ENCODE results near the gene GPR137C.

The GPR137C gene

DNA sequence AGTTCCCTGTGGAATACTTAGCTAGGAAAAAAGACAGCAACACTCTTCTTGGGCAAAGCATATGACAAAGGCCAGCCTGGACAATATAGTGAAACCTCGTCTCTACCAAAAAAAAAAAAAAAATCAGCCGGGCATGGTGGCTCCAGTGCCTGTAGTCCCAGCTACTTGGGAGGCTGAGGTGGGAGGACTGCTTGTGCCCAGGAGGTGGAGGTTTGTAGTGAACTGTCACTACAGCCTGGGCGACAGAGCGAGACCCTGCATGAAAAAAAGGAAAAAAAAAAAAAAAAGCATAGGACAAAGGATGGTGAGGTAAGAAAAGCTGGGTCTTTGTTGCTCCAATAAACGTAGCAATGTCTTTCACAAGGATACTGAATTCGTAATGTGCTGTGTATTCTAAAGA, 1.4 kb upstream of the GPR137C start:
- peak overlapping the region; percentile 93 for H3K27ac ChIP-seq
- H3K27me3 ChIP-seq = peaks cover 0 to 2% of the 10 kb centered on the region in 2 donors
- DNase-seq = no peak
- no peaks in the 10 kb centered on the region for H3K9me3 ChIP-seq
- H3K4me1 ChIP-seq = peaks cover 0 to 46% (median 27%) of the 10 kb centered on the region in 4 donors
- intact Hi-C loops (cut with DNase I; ENCODE audit: low total_unique reads) = loop anchor here (5.0 kb wide), 1 partner anchor 141 kb away; no protein-coding TSS in a partner anchor
- TF ChIP-seq, protein P1, sequence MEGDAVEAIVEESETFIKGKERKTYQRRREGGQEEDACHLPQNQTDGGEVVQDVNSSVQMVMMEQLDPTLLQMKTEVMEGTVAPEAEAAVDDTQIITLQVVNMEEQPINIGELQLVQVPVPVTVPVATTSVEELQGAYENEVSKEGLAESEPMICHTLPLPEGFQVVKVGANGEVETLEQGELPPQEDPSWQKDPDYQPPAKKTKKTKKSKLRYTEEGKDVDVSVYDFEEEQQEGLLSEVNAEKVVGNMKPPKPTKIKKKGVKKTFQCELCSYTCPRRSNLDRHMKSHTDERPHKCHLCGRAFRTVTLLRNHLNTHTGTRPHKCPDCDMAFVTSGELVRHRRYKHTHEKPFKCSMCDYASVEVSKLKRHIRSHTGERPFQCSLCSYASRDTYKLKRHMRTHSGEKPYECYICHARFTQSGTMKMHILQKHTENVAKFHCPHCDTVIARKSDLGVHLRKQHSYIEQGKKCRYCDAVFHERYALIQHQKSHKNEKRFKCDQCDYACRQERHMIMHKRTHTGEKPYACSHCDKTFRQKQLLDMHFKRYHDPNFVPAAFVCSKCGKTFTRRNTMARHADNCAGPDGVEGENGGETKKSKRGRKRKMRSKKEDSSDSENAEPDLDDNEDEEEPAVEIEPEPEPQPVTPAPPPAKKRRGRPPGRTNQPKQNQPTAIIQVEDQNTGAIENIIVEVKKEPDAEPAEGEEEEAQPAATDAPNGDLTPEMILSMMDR (IDR thresholded peaks at IDR 0.05) = no peak
- no peaks in the 10 kb centered on the region for H3K36me3 ChIP-seq
- peak overlapping the region; percentile 85 to 96 for H3K4me3 ChIP-seq

DNA sequence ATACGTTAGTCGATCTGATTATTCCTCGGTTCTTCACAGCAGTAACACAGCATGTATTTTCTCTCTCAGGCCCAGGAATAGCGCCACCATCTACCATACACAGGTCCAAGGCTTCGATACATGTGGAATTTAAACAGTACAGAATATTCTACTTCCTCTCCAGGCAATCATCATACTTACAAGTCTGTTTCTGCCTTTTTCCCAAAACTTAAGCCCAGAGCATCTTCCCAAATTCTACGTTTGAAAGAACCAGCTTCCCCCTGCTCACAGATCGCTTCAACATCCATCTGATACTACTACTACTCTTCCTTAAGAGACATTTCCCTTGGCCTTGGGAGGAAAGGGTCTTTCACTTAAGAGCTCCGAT, 957 bp upstream of the GPR137C start:
- H3K36me3 ChIP-seq = no peaks in the 10 kb centered on the region
- H3K9me3 ChIP-seq = no peaks in the 10 kb centered on the region
- DNase-seq = no peak
- peaks cover 0 to 42% (median 22%) of the 10 kb centered on the region in 4 donors for H3K4me1 ChIP-seq
- TF ChIP-seq, protein P1 (IDR thresholded peaks at IDR 0.05) = no peak
- peak overlapping the region; percentile 93 for H3K27ac ChIP-seq
- peaks cover 0 to 2% of the 10 kb centered on the region in 2 donors for H3K27me3 ChIP-seq
- H3K4me3 ChIP-seq = peak overlapping the region; percentile 85 to 96
- intact Hi-C loops (cut with DNase I; ENCODE audit: low total_unique reads) = loop anchor here (5.0 kb wide), 1 partner anchor 141 kb away; no protein-coding TSS in a partner anchor

DNA sequence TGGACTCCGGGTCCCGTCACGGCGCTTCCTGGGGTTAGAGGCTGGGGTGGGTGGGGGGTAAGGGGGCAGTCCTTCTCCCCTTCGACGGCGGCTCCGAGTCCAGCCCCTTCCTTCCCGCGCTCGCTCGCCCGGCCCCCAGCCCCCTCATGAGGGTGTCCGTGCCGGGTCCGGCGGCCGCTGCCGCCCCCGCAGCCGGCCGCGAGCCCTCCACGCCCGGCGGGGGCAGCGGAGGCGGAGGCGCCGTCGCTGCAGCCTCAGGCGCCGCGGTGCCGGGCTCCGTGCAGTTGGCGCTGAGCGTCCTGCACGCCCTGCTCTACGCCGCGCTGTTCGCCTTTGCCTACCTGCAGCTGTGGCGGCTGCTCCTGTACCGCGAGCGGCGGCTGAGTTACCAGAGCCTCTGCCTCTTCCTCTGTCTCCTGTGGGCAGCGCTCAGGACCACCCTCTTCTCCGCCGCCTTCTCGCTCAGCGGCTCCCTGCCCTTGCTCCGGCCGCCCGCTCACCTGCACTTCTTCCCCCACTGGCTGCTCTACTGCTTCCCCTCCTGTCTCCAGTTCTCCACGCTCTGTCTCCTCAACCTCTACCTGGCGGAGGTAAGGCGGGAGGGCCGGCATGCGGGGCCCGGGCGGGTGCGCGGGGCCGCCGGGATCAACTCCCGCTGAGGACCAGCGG, 500 bp downstream of the GPR137C start:
- Histone ChIP-seq H3K4me3 (peak overlapping the region; percentile 85 to 96), H3K36me3 (no peaks in the 10 kb centered on the region), H3K4me1 (peaks cover 0 to 27% (median 14%) of the 10 kb centered on the region in 4 donors), H3K27ac (peak overlapping the region; percentile 76 to 93), H3K9me3 (no peaks in the 10 kb centered on the region), H3K27me3 (peaks cover 0 to 2% of the 10 kb centered on the region in 2 donors)
- TF ChIP-seq, protein P1 (IDR thresholded peaks at IDR 0.05) = no peak
- peak; percentile 21 to 71 for DNase-seq
- intact Hi-C loops (cut with DNase I; ENCODE audit: low total_unique reads) = loop anchor here (5.0 kb wide), 1 partner anchor 139 kb away; no protein-coding TSS in a partner anchor

DNA sequence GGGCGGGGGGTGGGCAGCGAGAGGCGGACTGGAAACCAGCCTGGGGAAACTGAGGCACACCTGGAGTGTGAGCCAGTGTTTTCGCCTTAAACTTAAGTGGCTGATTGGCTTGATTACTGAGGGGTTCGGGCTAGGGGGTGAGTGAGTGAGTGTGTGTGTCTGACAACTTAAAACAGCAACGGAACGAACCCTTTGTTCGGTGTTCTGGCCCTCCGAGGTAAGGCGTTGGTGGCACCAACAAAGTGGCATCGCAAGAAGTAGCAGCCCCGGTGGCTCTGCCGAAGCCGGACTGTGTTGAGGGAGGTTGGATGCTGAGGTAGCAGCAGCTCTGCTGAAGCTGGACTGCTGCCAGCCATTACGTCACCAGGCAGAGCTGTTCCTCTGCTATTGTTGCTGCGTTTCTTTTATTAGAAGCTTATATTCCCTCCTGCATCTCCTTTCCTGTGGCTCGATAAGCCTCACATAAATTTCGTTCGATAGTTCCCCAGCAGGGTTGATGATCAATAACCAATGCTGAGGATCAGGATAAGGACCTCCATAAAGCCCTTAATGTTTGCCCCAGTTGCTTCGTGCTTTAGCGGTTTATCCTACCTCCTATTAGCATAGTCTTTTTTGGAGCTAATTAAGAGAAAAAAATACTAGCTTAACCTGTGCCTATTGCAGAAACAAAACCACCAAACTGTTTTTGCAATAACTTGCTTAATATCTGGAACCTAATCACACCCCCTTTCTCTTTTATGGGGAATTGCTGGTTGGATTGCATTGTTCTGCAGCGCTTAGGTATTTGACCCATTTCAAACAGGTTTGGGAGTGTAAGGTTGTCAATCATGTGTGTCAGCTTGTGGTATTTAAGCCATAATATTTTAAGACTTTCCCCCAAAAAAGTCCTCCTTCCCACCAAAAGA, 1.3 kb downstream of the GPR137C start:
- H3K36me3 ChIP-seq = no peaks in the 10 kb centered on the region
- TF ChIP-seq, protein P1 (IDR thresholded peaks at IDR 0.05) = no peak
- intact Hi-C loops (cut with DNase I; ENCODE audit: low total_unique reads) = loop anchor here (5.0 kb wide), 1 partner anchor 138 kb away; no protein-coding TSS in a partner anchor
- H3K9me3 ChIP-seq = peaks cover 0 to 3% (median 0%) of the 10 kb centered on the region in 3 donors
- peak overlapping the region; percentile 85 to 96 for H3K4me3 ChIP-seq
- peak overlapping the region; percentile 76 to 93 for H3K27ac ChIP-seq
- H3K4me1 ChIP-seq = peaks cover 0 to 27% (median 14%) of the 10 kb centered on the region in 4 donors
- peaks cover 0 to 2% of the 10 kb centered on the region in 2 donors for H3K27me3 ChIP-seq
- peak; percentile 82 to 89 for DNase-seq

DNA sequence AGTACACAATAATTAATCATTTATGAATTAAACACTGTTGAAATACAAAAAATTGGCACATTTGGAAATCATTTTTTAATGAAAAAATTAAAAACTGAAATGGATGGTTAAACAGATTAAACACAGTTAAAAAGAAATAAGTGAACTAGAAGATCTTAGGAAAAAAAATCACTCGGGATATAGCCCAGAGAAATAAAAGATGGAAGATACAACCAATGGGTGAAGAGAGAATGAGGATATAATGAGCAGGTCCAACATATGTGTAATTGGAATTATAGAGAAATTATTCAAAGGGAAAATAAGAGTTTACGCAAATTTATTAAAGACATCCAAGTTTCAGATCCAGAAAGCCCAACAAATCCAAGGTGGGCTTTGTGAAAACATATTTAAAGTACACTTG, 6.1 kb downstream of the GPR137C start:
- intact Hi-C loops (cut with DNase I; ENCODE audit: low total_unique reads) = no loop called here
- peaks cover 0 to 7% (median 3%) of the 10 kb centered on the region in 4 donors for H3K4me1 ChIP-seq
- H3K27me3 ChIP-seq = no peaks in the 10 kb centered on the region
- no peak overlapping the region for H3K4me3 ChIP-seq
- H3K36me3 ChIP-seq = no peaks in the 10 kb centered on the region
- no peak for DNase-seq
- peaks cover 0 to 6% (median 0%) of the 10 kb centered on the region in 3 donors for H3K9me3 ChIP-seq
- H3K27ac ChIP-seq = no peak overlapping the region
- TF ChIP-seq, protein P1 (IDR thresholded peaks at IDR 0.05) = no peak
